DND-41 (cell line): ENCODE data around the gene MAML3.

Experiments used
- ATAC-seq: fragments of 200-7000 bp; cut with Tn5 transposase; 3 replicates; pipeline ENCODE4 v1.9.1; 2021; ENCODE audit warnings: low read depth; ENCODE audit not compliant: insufficient read depth
- DNase-seq: peaks from one replicate; pipeline ENCODE4 v3.0.0-alpha.2; 2020
- H2AFZ ChIP-seq: 2 replicates; pipeline ENCODE4 v1.6.0; 2012; ENCODE audit warnings: low read depth, low read length
- H3K27ac ChIP-seq: 2 replicates; pipeline ENCODE4 v1.5.1; 2012; ENCODE audit warnings: low read length, inconsistent platforms
- H3K27me3 ChIP-seq: fragments of 200-600 bp; sonication (generic); 2 replicates; pipeline ENCODE4 v1.6.0; 2012; ENCODE audit warnings: low read length, mild to moderate bottlenecking, inconsistent platforms; ENCODE audit not compliant: insufficient read depth, poor library complexity
- H3K36me3 ChIP-seq: 2 replicates; pipeline ENCODE4 v1.5.1; 2012; ENCODE audit warnings: low read length, inconsistent platforms; ENCODE audit not compliant: insufficient read depth
- H3K4me1 ChIP-seq: 2 replicates; pipeline ENCODE4 v1.5.1; 2012; ENCODE audit warnings: mild to moderate bottlenecking, low read length; ENCODE audit not compliant: insufficient read depth
- H3K4me2 ChIP-seq: 2 replicates; pipeline ENCODE4 v1.6.0; 2012; ENCODE audit warnings: mild to moderate bottlenecking, moderate library complexity, low read length, inconsistent platforms; ENCODE audit not compliant: insufficient read depth
- H3K4me3 ChIP-seq, 2 experiments: fragments of 200-600 bp in 1 of 2; shearing (Covaris generic) in 1 of 2; 2 replicates each; pipeline ENCODE4 v1.5.1; 2012 to 2016; ENCODE audit warnings: inconsistent platforms in 2 of 2, low read length in 2 of 2, mild to moderate bottlenecking in 2 of 2, low read depth in 1 of 2, moderate library complexity in 1 of 2
- H3K79me2 ChIP-seq: 2 replicates; pipeline ENCODE4 v1.6.0; 2012; ENCODE audit warnings: low read length, inconsistent platforms; ENCODE audit not compliant: insufficient read depth
- H3K9ac ChIP-seq: 2 replicates; pipeline ENCODE4 v1.6.0; 2012; ENCODE audit warnings: low read depth, mild to moderate bottlenecking, inconsistent platforms, low read length, moderate library complexity
- H3K9me3 ChIP-seq: 2 replicates; pipeline ENCODE4 v1.5.1; 2012; ENCODE audit warnings: low read length, moderate library complexity, mild to moderate bottlenecking, inconsistent platforms; ENCODE audit not compliant: insufficient read depth, severe bottlenecking
- H4K20me1 ChIP-seq: 2 replicates; pipeline ENCODE4 v1.6.0; 2012; ENCODE audit warnings: low read length; ENCODE audit not compliant: insufficient read depth
- CTCF ChIP-seq: IDR thresholded peaks from 2 replicates; pipeline ENCODE4 v1.5.1; 2012; ENCODE audit warnings: borderline replicate concordance, low read length, moderate library complexity, mild to moderate bottlenecking; ENCODE audit not compliant: poor library complexity, severe bottlenecking; ENCODE audit errors: extremely low read depth
- EZH2 ChIP-seq: IDR thresholded peaks from 3 replicates; pipeline ENCODE4 v1.6.1; 2012; ENCODE audit warnings: borderline replicate concordance, low read depth, mild to moderate bottlenecking, moderate library complexity, low read length, inconsistent platforms; ENCODE audit not compliant: severe bottlenecking

MAML3 gene

GRCh38 chr4:139969635-139970266 lies 184.2 kb downstream of the MAML3 start:
- H4K20me1 ChIP-seq, result no peaks in the 10 kb centered on the region
- H3K27ac ChIP-seq, result no peak overlapping the region
- H3K9ac ChIP-seq, result no peak overlapping the region
- H2AFZ ChIP-seq, result no peak overlapping the region
- H3K27me3 ChIP-seq, result no peaks in the 10 kb centered on the region
- H3K4me3 ChIP-seq, result no peak overlapping the region
- no peaks in the 10 kb centered on the region for H3K9me3 ChIP-seq
- no peaks in the 10 kb centered on the region for H3K36me3 ChIP-seq
- H3K4me2 ChIP-seq, result no peak overlapping the region
- no peak for ATAC-seq
- no peaks in the 10 kb centered on the region for H3K79me2 ChIP-seq
- H3K4me1 ChIP-seq, result no peaks in the 10 kb centered on the region
- TF ChIP-seq CTCF (no peak), EZH2 (no peak)
- DNase-seq, result no peak

GRCh38 chr4:139968831-139969230 lies 185.2 kb downstream of the MAML3 start:
- H3K4me3 ChIP-seq, result no peak overlapping the region
- no peaks in the 10 kb centered on the region for H3K4me1 ChIP-seq
- DNase-seq, result no peak
- TF ChIP-seq EZH2, result no peak
- TF ChIP-seq CTCF, result no peak
- no peak for ATAC-seq
- no peak overlapping the region for H3K4me2 ChIP-seq
- no peak overlapping the region for H3K27ac ChIP-seq
- no peaks in the 10 kb centered on the region for H4K20me1 ChIP-seq
- H2AFZ ChIP-seq, result no peak overlapping the region
- no peaks in the 10 kb centered on the region for H3K36me3 ChIP-seq
- H3K79me2 ChIP-seq, result no peaks in the 10 kb centered on the region
- no peaks in the 10 kb centered on the region for H3K9me3 ChIP-seq
- no peak overlapping the region for H3K9ac ChIP-seq
- H3K27me3 ChIP-seq, result no peaks in the 10 kb centered on the region

GRCh38 chr4:139966383-139966782 lies 187.6 kb downstream of the MAML3 start:
- H3K4me1 ChIP-seq, result no peaks in the 10 kb centered on the region
- H3K79me2 ChIP-seq, result no peaks in the 10 kb centered on the region
- no peak for DNase-seq
- TF ChIP-seq CTCF (no peak), EZH2 (no peak)
- H3K4me2 ChIP-seq, result no peak overlapping the region
- no peaks in the 10 kb centered on the region for H3K36me3 ChIP-seq
- H3K9ac ChIP-seq, result no peak overlapping the region
- no peak for ATAC-seq
- no peaks in the 10 kb centered on the region for H3K27me3 ChIP-seq
- no peak overlapping the region for H2AFZ ChIP-seq
- no peaks in the 10 kb centered on the region for H4K20me1 ChIP-seq
- no peak overlapping the region for H3K4me3 ChIP-seq
- no peaks in the 10 kb centered on the region for H3K9me3 ChIP-seq
- no peak overlapping the region for H3K27ac ChIP-seq
